GM21447 (cell line): ENCODE results near the gene STK10.

ENCODE experiments used
- ATAC-seq: cut with Tn5 transposase; IDR thresholded peaks from one replicate; pipeline ENCODE4 v1.9.1; 2021; ENCODE audit not compliant: unreplicated experiment

Gene STK10

DNA sequence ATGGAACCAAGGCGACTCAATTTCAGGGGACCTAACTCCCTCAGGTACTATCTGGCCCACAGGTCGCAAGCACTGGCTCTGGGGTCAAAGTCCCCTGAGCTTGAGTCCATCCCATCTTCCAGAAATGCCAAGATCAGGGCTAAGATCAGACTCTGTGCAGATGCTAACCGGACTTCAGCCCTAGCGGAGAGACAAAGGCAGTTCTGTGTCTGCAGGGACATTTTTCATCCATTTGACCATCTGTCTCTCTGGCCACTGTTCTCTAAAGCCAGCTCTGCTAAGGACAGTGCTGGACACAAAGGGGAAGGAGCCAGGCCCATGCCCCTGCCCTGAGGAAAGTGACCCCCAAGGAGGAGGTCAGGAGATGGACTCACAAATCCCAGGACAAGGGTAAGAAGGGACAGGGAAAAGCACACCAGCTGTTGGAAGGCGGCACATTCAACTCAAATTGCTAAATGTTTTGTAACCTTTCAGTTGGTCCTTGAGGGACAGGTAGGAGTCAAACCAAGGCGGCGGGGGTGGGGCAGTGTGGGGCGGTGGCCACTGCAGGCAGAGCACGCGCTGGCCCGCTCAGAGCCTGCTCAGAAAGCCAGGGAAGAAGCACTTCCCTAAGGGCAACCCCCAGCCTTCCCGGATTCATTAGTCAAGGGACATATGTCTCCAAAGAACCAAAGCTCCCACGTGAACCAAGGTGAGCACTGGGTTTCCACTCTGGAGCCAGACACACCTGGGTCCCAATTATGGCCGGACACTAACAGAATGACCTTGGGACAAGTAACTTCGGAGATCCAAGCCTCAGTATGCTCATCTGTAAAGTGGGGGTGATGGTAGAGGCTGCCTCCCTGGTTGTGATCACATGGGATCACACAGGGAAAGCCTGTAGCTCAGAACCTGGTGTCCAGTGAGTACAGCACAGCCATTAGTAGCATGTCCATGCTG, 42.8 kb downstream of the STK10 start:
- ATAC-seq = no peak

DNA sequence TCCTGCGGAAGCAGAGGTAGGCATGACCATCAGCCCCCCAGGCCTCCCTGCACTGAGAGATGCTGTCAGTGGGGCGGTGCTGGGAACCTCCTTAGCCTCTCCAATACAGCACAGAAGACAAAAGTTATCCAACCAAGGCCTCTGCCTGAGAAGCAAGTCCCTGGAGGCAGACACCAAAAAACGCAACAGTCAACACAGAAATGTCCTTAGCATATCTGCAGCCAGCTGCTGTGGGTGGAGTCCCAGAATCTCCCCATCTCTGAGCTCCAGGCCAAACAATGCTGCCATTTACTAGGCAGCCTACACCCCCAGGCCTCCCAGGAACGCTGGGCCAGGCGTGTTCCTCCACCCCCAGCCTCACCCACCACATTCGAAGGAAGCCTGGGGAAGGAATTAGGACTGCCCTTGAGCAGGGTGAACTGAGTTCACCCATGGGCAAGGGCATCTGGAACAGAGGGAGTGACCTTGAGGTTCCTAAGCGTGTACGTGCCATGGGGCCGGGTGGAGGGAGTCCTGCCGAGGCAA, 43.7 kb downstream of the STK10 start:
- peak; percentile 59 for ATAC-seq

DNA sequence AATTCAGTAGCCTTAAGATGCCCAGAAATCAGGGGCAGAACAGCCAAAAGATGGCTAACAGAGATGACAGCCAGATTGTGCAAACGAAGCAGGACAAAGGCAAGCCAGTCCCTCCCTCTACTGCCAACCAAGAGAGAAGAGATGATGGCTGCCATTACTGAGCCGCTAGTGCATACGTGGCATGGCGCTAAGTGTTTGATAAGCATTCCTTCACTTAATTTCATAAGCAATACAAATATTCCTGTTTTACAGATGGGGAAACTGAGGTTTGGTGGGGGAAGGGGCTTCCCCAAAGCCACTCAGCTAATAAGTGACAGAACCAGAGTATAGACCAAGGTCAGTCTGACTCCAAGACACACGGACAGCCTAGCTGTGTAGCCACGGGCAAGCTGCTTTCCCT, 44.1 kb downstream of the STK10 start:
- ATAC-seq = no peak

DNA sequence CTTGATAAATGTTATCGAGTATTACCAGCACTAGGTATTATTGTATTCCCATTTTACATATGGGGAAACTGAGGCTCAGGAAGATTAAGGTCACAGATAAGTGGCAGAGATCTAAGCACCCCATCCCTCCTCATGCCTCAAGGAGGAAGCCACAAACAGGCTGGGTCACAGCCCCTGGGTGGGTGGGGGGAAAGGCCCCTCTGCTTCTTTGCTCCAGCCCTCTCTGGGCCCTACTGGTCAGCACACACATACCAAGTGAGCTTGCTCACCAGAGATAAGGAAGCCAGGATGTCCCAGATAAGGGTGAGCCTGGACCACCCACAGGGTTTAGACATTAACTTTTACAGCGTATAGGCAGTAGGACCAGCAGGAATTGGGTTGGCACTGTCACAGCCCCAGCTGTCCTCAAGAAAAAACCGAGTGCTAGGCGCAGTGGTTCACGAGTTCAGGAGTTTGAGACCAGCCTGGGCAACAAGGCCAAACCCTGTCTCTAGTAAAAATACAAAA, 45.3 kb downstream of the STK10 start:
- ATAC-seq = no peak

DNA sequence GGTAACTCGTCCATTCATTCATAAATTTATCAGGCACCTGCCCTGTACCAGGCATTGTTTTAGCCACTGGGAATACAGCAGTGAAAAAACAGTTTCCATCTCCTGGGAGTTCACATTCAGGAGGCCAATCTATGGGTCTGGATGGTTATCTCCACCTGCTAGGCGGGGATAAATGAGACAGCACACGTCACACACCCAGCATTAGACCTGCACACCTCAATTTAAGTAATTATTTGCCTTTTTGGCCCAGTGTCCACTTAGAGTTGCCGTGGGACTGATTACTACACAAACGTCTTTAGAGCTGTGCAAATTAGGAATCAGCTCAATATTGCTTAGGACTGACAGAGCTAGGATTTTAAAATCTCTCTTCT, 46.1 kb downstream of the STK10 start:
- no peak for ATAC-seq

GRCh38 chr5:172140866-172141265, 47.2 kb downstream of the STK10 start:
- ATAC-seq = no peak

DNA sequence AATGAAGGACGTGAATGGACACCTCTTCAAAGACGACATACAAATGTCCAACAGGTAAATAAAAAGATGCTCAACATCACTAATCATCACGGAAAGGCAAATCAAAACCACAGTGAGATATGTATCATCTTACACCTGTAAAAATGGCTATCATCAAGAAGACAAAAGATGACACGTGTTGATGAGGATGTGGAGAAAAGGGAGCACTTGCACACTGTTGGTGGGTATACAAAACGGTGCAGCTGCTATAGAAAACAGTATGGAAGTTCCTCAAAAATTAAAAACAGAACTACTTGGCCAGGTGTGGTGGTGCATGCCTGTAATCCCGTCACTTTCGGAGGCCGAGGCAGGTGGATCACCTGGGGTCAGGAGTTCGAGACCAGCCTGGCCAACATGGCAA, 47.9 kb downstream of the STK10 start:
- no peak for ATAC-seq

DNA sequence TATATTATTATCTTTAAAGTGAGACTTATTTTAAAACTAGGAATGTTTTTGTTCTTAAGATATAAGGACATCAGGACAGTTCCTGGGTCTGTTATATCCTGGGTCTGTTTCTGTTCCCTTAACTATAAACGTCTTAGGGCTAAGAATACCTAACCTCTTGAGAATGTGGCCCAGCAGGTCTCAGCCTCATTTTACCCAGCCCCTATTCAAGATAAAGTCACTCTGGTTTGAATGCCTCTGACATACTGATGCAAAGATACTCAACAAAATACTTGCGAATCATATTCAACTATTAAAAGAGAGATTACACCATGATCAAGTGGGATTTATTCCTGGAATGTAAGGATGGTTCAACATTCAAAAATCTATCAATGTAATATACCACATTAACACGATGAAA, 51.0 kb downstream of the STK10 start:
- ATAC-seq = no peak

DNA sequence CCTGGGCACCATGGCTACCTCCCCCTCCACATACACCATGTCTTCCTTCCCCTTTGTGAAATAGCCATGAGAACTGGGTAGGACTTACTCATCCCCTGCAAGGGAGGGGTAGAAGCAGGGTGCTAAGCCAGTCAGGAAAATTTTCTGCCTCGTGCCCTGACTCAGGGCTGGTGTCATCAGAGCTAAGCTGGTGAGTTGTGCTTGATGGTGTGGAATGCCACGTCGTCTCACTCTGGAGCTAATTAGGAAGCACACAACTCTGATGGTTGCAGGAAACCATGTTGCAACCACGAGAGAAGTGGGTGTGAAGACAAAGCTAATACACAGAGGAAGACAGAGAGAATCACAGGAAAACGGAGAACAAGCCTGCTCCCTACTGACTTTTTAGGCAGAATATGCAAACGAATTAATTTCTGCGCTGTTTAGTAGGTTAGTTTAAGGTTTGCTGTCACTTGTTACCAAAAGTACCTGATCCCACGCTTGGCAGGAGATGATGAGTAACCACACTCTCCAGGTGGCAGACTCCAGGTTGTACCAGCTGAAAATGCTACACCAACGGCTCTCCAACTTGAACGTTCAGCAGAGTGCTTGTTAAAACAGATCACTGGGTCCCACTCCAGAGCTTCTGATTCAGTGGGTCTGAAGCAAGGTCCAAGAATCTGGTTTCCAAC, 54.5 kb downstream of the STK10 start:
- ATAC-seq = no peak

GRCh38 chr5:172131690-172132089, 56.3 kb downstream of the STK10 start:
- no peak for ATAC-seq

DNA sequence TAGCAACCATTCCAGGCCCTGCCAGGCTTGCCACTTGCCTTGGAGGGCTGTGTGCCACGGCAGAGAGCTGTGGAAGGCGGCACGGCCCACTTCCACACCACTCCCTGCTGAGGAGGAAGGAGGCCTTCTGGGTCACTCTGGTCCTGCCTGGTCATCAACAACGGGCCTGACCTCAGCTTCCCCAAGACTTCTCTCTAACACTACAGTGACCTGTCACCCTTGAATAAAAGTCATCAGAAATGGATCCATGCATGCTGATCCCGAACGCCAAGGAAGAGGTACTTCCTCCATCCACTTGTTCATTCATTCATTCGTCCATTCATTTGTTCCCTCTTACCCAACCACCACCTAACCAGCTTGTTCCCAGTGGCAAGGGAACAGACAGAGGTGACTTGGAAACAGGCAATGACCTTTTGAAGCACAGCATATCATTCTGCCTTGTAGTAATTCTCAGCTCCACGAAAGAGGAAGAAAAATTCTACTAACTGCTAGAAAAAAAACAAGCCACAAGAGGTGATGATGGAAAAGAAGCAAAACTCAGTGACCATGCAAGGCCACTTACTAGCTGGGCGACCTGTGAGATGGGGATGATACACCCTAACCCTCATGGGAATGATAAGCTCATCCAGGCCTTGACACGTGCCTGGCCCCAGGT, 58.6 kb downstream of the STK10 start:
- no peak for ATAC-seq

DNA sequence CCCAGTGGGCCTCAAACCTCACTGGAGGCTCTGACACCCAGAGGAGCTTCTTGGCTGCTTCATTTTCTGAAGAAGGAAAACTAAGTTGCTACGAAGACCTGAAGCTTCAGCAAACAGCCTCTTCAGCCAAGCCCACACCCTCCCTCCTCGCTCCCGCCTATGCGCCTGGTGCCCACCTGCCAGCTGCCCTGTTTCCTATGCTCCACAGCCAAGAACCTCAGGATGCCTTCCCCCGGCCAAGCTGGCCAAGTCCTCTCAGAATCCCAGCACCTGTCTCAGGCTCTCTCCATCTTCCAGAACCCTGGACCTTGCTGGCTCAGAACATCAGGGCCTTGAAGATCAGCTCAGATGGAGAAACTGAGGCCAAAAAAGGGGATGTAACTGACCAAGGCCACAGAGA, 60.4 kb downstream of the STK10 start:
- ATAC-seq = no peak

DNA sequence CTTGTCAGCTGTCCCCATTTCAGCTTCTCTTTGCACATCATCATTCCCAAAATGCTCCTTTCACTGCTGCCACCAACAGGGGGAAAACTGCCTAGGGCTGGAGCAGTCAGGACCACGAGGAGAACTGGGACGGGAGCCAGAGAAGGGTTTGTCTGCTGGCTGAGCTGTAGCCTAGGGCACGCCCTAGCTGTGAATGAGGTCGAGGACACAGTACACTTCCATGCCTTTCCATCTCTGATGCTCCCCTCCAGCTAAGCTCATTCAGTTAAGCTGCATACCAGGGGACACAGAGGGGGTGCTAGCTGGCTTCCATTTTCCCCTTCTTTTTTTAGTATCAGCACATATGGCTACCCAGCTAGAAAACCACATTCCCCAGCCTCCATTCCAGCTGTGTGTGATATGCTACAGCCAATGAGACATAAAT, 64.7 kb downstream of the STK10 start:
- no peak for ATAC-seq

DNA sequence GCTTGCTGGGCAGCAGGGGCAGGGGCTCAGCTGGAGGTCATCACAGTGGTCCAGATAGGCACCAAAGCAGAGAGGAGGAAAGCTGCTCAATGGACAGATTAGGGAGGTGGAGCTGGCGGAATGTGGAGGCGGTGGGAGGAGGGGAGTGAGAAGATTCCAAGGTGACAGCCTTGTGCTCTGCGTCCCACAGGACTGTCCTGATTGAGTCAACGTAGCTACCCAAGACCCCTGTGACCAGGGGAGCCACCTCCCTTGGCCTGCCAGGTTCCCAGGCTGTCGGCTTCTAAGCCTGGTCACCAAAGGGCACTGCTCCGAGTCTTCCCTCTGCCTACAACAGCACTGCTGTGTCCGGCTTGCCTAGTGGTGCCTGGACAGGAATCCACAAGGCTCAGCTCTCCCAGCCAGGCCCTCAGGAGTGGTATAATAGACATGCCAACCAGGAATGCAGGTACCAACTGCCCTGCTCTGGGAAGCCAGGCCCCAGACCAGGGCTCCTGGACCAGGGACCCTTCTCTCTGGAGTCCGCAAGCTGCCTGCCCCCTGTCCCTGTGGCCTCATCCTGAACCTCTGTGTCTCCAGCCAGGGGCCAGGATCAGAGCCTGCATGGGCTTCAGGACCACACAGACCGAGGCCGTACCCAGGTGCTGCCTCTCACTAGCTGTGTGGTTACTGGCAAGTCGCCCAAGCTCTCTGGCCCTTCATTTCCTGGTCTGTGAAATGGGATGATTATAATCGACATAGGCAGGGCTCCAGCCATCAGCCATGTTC, 67.9 kb downstream of the STK10 start:
- no peak for ATAC-seq

GRCh38 chr5:172118891-172119290, 69.1 kb downstream of the STK10 start:
- no peak for ATAC-seq

- no peak for ATAC-seq
Measured at GRCh38 chr5:172117977-172118701, 69.9 kb downstream of the STK10 start.

- no peak for ATAC-seq
Measured at GRCh38 chr5:172115541-172115982, 72.5 kb downstream of the STK10 start.

DNA sequence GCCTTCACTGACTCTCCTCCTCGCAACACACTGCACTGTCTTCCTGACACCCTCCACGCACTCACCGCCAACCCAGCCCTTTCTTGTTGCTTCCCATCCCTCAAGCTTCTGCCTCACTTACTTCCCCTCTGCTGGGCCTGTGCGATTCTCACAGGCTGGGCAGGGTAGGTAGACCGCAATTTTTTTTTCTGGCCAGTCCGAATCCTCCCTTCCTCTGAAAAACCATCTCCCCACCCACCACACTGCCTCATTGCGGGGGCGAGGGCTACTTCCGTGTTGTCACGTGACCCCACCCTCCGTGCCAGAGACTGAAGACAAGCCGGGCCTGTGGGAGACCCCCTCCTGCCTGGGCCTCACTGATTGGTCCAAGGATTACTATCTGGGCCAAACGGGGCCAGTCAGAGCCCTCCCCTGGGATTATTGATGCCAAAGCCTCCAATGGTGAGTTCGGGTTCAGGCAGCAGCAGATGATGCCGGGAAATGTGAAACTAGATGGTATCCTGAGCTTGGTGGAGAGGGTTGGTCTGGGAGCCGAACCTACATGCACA, 73.1 kb downstream of the STK10 start:
- peak; percentile 44 for ATAC-seq

GRCh38 chr5:172113036-172113435, 75.0 kb downstream of the STK10 start:
- no peak for ATAC-seq

- ATAC-seq = no peak
Measured at GRCh38 chr5:172111852-172112225, 76.2 kb downstream of the STK10 start.
